ENCODE data around the gene TRIM50.
"Not testable (repeated sequence)": the region's sequence is repeated elsewhere in the genome, so short reads cannot be mapped to it uniquely, and the experiment has no call there.

Gene TRIM50

DNA sequence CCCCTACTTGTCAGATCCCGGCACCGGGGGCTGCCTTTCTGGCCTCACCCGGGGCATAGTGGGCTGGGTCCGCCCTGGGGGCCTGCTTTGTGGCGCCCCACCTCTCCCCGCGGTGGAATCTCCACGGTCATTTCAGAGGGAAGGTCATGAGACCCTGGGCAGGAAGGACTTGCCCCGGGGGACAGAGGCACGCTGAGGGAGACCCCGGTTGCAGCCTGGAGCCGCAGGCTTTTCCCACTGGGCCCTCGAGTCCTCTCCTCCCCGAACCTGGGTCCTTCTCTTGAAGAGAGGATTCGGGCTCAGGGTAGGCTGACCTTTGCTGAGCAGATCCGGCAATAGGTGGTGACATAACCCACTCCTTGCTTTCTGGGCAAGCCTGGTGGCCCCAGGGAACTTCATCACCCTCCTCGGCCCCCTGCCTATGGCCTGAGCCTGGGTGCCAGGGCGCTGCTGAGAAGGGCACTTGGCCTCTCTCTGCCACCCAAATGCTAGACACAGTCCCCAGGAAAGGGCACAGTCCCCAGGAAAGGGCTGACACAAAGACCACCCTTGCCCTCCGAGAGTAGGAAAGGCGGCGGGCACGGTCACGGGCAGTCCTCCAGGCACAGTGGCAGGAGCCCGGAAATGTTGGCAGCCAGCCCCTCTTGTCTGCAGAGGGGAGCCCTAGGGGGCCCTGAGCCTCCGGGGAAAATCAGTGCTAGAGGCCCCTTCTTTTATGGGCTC lies 36.3 kb upstream of the TRIM50 start:
- no peak overlapping the region for H3K27ac ChIP-seq
- TF ChIP-seq, protein P1, sequence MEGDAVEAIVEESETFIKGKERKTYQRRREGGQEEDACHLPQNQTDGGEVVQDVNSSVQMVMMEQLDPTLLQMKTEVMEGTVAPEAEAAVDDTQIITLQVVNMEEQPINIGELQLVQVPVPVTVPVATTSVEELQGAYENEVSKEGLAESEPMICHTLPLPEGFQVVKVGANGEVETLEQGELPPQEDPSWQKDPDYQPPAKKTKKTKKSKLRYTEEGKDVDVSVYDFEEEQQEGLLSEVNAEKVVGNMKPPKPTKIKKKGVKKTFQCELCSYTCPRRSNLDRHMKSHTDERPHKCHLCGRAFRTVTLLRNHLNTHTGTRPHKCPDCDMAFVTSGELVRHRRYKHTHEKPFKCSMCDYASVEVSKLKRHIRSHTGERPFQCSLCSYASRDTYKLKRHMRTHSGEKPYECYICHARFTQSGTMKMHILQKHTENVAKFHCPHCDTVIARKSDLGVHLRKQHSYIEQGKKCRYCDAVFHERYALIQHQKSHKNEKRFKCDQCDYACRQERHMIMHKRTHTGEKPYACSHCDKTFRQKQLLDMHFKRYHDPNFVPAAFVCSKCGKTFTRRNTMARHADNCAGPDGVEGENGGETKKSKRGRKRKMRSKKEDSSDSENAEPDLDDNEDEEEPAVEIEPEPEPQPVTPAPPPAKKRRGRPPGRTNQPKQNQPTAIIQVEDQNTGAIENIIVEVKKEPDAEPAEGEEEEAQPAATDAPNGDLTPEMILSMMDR (conservative IDR thresholded peaks at IDR 0.05) = no peak

DNA sequence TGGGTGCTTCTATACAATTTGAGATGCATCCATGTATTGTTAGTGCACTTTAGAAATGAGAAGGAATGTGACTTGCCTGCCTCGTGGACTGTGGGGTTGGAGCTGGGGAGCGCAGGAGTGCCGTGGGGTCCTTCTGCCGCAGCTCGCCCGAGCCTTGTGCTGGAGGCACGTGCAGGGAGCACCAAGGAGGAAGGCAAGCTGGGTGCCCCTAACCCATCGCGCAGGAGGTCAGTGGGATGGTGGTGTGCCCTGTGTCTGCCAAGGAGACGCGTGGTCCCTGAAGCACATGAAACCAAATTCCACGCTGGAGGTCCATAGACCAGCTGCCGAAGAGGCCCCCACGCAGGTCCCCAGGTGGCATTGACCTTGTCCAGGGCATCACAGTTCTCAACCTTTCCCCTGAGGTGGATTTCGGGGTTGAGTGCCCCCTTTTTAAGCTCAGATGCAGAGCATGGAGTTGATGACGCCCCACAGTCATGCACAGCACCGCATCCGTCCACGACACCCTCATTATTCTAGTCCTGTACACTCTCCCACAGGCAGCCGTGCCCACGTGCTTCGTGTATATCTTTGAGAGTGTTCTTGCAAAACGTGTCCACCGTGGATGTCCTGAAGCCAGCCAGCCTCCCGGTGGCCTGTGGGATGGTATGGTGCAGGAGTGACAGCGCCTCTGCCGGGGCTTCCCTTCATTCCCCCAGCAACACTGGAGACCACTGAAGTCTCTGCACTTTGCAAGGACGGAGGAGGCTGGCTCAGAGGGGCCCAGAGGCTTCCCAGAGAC lies 35.5 kb upstream of the TRIM50 start:
- no peak overlapping the region for H3K27ac ChIP-seq
- TF ChIP-seq, protein P1 (conservative IDR thresholded peaks at IDR 0.05) = no peak

DNA sequence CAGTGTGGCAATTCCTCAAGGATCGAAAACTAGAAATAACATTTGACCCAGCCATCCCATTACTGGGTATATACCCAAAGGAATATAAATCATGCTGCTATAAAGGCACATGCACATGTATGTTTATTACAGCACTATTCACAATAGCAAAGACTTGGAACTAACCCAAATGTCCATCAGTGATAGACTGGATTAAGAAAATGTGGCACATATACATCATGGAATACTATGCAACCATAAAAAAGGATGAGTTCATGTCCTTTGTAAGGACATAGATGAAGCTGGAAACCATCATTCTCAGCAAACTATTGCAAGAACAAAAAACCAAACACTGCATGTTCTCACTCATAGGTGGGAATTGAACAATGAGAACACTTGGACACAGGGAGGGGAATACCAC lies 32.7 kb upstream of the TRIM50 start:
- not testable (repeated sequence) for H3K27ac ChIP-seq

DNA sequence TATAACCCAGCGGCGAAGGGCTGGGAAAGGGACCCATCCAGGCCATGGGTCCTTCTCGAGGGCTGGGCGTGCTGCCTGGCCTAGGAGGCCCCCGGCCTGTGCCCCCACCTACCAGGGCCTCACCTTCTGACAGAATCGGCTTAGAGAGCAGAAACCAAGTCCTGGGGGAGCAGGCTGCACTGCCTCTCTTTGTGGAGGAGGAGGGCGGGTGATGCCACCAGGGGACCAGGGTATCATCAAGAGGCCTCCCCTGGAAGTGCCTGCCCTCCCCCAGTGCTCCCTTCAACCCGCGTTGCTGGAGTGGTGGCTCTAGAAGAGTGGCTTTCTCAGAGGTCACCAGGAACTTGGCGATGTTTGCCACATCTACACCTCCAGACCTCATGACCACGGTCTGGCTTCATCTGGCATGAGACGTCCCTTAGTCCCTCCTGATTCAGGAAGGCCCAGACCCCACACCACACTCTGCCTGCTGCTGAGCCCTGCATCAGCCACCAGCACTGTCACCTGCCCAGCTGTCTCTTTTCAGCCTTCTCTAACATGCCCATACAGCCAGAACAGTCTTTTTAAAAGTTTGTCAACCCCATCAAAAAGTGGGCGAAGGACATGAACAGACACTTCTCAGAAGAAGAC lies 32.0 kb upstream of the TRIM50 start:
- TF ChIP-seq, protein P1 (conservative IDR thresholded peaks at IDR 0.05) = no peak
- H3K27ac ChIP-seq = peak overlapping the region; percentile 92

DNA sequence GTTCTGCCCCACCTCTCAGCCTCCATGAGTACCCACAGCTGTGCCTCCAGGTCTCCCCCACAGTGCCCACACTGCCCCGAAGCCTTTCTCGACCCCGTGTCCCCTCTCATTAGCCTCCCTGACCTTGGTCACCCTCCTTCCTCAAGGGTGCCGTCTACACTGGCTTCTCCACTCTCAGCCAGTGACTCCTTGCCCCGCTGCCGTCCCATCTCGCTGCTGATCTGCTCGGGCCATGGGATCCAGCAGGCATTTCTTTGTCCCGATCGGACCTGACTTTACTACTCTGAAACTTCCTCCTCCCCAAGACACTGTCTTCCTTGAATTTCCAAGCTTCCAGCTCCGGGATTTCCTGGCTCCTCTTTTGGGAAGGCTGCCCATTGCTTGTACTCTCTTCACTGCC lies 31.4 kb upstream of the TRIM50 start:
- peak overlapping the region; percentile 92 for H3K27ac ChIP-seq
- TF ChIP-seq, protein P1 (conservative IDR thresholded peaks at IDR 0.05) = no peak

DNA sequence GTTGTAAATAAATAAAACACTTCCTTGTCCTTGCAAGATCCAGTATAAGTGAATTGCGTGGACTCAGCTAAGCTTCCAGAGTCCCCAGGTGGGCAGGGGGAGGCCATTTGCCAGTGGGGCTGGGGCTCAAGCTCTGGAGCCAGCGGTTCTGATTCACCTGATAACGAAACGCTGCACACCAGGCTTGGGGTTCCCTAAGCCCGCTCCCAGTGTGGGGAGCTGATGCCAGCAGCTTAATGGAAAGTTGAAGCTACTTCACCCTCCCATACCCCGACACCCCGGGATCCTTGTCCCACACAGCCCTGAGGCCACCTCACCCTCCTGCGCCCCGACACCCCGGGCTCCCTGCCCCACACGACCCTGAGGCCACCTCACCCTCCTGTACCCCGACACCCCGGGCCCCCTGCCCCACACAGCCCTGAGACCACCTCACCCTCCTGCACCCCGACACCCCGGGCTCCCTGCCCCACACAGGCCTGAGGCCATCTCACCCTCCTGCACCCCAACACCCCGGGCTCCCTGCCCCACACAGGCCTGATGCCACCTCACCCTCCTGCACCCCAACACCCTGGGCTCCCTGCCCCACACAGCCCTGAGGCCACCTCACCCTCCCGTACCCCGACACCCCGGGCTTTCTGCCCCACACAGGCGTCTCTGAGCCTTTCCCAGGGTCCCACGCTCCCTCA lies 30.9 kb upstream of the TRIM50 start:
- peak overlapping the region; percentile 92 for H3K27ac ChIP-seq
- TF ChIP-seq, protein P1 (conservative IDR thresholded peaks at IDR 0.05) = no peak

DNA sequence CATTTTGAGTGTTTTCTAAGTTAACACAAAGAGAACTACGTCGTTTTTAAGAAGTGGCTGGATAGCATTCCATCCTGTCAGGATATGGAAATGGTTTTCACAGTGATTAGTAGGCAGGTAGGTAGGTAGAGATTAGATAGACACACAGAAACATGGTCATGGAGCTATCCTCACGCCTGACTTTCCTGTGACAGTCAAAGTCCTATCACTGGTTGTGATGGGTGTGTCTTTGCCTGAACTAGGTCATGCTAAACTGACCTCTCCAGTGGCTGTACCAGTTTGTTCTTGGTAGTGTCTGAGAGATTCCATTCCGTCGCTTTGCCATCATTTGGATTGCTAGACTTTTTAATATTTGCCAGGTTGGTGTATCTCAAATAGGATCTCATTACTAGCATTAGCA lies 28.3 kb upstream of the TRIM50 start:
- TF ChIP-seq, protein P1 (conservative IDR thresholded peaks at IDR 0.05) = no peak
- H3K27ac ChIP-seq = peak overlapping the region; percentile 92

All from VCaP (cell line).